Measurements from ENCODE around the gene FAM25G.

The FAM25G gene

DNA sequence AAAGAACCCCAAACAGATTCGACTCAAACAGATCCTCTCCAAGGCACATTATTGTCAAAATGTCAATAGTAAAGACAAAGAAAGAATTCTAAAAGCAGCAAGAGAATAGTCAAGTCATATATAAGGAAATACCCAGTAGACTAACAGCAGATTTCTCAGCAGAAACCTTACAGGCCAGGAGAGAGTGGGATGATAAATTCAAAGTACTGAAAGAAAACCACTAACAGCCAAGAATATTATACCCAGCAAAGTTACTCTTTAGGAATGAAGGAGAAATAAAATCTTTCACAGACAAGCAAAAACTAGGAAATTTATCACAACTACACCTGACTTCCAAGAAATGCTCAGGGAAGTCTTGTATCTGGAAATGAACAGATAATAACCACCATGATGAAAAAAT is 45.8 kb downstream of the FAM25G start:
- no peak for DNase-seq

DNA sequence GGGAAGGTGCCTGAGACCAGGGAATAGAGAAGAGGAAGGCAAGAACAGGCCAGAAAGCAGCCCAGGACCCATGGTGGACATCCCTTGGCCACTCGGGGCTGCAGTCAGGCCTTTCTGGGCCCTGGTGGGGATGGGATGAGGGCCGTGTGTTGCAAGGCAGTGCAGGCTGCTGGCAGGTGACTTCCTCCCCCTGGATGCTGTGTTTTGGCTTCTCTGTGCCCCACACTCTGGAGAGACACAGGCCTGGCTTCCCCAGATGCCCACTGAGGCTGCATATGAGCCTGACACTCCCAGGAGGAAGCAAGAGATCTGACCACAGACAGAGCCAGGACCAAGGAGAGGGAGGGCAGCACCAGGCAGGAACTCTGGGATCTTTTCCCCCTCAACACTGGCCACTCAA is 47.5 kb downstream of the FAM25G start:
- no peak for DNase-seq

DNA sequence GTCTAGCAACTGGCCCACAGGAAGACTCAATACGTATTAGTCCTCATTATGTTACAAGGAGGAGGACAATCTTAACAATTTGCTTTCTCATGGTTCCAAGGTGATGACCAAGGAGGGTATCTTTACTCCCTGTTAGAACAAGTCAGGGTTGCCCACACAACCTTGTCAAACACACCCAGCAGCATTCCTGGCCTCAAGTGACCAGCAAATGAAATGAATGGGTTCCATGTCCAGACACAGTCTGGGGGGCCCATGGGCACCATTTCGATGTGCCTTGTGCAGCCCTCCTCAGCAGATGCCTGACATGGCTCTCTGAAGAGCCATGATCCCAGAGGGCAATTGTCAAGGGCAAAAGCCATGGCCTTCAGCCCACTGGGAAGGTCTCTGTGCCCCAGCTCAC is 48.4 kb downstream of the FAM25G start:
- DNase-seq = no peak

DNA sequence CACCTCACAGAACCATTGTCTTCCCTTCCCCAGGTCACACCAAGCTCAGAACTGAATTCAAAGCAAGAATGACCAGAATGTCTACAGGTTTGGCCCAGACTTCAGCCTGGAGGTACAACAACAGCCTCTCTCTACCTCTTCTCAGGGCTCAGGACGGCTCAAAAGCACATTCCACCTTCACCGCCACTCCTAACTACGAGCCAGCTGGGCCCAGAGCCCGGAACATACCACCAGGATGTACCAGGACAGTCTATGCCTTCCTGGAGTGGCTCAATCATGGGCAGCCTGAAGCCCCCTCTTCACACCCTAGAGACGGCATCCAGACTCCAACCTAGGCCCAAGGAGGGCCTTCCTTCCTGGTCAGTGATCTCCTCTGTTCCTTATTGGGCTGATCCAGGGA is 49.1 kb downstream of the FAM25G start:
- DNase-seq = no peak

DNA sequence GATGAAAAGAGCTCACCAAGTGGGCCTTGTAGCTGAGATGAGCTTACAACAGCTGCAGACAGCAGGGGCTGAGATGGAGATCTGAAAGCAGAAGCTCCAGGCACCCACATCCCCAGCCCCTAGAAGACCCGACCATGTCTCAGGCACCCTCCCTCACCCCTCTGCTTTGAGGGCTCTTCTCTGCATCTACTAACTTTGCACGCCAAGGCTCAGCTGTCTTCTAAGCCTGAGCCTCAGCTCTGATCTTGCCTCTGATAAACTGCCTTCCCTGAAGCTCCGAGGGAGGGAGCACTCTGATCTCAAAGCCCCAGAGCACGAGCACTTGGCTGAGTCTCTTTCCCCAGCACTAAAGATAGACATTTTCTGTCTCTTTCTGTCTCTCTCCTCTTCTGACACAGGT is 49.6 kb downstream of the FAM25G start:
- no peak for DNase-seq

DNA sequence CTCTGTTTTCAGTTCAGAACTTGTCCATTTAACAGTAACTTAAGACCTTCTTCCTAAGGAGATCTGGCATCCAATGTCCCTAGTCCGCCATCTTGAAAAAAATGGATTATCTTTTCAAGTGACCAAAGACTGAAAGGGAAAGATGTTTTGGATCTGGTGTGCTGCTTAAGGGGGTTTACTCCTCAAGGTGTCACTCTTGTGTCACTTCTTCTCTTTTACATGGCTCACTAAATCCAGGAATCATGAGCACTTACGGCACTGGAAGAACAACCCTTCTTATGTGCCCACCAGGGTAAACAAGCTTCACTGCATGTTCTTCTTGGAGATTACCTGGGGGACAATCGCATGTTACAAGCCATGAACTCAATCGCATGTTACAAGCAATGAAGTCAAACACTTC is 51.3 kb downstream of the FAM25G start:
- no peak for DNase-seq

DNA sequence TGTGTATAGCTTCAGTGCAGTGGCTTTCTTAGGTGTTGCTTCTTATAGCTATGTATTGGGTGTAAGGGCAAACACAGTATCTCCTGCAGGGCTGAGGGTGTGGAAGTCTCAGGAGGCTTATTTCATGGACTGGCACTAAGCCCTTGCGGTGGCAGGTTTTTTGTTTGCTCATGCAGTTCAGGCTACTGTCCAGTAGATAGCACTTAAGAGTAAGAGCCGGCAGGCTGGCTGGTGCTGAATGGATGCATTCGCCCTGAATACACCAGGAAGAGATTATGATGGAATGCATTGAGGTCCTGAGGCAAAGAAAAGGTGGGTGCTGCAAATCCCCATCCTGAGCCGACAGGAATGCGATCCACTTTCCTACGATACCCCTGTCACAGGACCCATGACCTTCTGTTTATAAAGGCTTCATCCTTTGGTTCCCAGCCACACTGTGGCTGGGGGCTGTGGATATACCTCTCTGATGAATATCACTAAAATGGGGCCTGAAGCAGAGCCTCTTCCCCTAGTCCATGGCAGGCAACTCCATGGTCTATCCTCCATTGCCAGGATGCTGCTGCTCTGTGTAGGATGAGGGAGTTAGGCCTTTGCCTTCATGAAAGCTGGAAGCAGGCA is 52.5 kb downstream of the FAM25G start:
- no peak for DNase-seq
